Measurements from ENCODE around the gene UBASH3B. TPM values are rescaled to one million over a fixed set of nuclear protein-coding genes. Genes with fewer than 3 reads are reported as not detected.

Gene UBASH3B
- 46.5 to 60.3 TPM (median 57.8 TPM) in 5 replicates for total RNA-seq (2022; extraction: Qiagen RNA extraction; ENCODE audit: low read depth)

GRCh38 chr11:122655527-122656072 lies at the start of gene UBASH3B:
UBASH3B (plus strand) TSS chr11:122655722; CDS start chr11:122656050, 328 bp downstream.

Other genes starting within 250 kb of the UBASH3B start
- gene CRTAM, start 182.8 kb downstream of the UBASH3B start, total RNA-seq (2022; extraction: Qiagen RNA extraction; ENCODE audit: low read depth), result 0.05 TPM in 1 of 5 replicates, not detected in the others
- 2.7 to 4.1 TPM (median 4.0 TPM) in 5 replicates for gene JHY, start 227.0 kb downstream of the UBASH3B start, total RNA-seq (2022; extraction: Qiagen RNA extraction; ENCODE audit: low read depth)

All from A549 treated with DMSO at 1 μM for 4 hours (cell line).